Rectal smooth muscle tissue (tissue), 1 donor: ENCODE measurements around the gene MEX3D.

Experiments used
- H3K27ac ChIP-seq: one replicate; pipeline ENCODE4 v1.7.0; 2013; ENCODE audit warnings: low read depth, low read length, inconsistent platforms
- H3K27me3 ChIP-seq: one replicate; pipeline ENCODE4 v1.7.0; 2013; ENCODE audit warnings: low read length; ENCODE audit not compliant: control insufficient read depth, insufficient read depth
- H3K36me3 ChIP-seq: one replicate; pipeline ENCODE4 v1.7.0; 2013; ENCODE audit warnings: low read length; ENCODE audit not compliant: control insufficient read depth, insufficient read depth
- H3K4me1 ChIP-seq: one replicate; pipeline ENCODE4 v1.7.0; 2013; ENCODE audit warnings: low read length; ENCODE audit not compliant: control insufficient read depth, insufficient read depth
- H3K4me3 ChIP-seq: one replicate; pipeline ENCODE4 v1.7.0; 2013; ENCODE audit warnings: low read length
- H3K9ac ChIP-seq: one replicate; pipeline ENCODE4 v1.7.0; 2013; ENCODE audit warnings: low read length

MEX3D gene

DNA sequence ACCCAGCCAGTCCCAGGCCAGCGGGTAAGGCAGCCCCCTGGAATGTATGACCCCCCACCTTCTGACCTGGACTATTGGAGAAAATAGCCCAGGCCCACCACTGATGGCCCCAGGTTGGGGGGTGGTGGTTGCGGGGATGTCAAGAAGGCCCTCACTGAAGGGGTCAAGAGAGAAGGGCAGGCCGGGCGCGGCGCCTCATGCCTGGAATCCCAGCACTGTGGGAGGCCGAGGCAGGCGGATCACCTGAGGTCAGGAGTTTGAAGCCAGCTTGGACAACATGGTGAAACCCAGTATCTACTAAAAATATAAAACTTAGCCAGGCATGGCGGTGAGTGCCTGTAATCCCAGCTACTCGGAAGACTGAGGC is 53.8 kb downstream of the MEX3D start:
- Histone ChIP-seq H3K27ac (no peak overlapping the region), H3K27me3 (peaks cover 4% of the 10 kb centered on the region), H3K4me3 (no peak overlapping the region), H3K4me1 (no peaks in the 10 kb centered on the region), H3K36me3 (no peaks in the 10 kb centered on the region), H3K9ac (no peak overlapping the region)

DNA sequence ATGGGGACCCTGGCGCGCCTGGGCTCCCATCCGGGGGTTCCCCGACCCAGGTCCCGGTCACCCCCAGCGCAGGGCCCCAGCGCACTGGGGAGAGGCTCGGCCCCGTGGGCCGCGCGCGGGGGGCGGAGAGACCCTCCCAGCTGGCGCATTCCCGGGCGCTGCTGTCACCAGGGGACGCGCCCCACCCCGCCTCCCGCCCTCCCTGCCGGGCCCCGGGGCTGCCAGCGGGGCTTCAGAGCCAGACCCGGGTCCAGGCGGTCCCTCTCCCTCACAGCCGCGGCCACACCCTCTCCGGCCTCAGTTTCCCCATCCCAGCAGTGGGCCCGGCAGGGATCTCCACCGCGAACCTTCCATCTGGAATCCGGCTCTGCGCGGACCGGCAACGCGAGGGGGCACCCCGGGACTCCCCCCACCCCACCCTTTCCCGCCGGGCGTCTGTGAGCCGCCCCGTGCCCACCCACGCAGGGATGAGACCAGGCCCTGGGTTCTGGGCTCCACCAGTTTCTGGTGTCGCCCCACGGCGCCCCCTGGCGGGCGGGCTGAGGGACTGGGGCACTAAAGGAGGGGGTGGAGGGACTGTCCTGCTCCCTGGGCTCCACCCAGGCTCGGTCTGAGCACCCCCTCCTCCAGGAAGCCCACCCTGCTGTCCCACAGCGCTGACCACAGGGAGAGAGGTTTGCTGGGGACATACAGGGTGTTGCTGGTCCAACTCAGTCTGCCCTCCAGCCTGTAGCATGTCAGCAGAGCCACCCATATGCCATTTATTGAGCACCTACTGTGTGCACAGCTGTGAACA is 54.4 kb downstream of the MEX3D start:
- Histone ChIP-seq H3K27me3 (peaks cover 4% of the 10 kb centered on the region), H3K36me3 (no peaks in the 10 kb centered on the region), H3K4me1 (no peaks in the 10 kb centered on the region), H3K27ac (peak overlapping the region; percentile 78), H3K4me3 (no peak overlapping the region), H3K9ac (no peak overlapping the region)

DNA sequence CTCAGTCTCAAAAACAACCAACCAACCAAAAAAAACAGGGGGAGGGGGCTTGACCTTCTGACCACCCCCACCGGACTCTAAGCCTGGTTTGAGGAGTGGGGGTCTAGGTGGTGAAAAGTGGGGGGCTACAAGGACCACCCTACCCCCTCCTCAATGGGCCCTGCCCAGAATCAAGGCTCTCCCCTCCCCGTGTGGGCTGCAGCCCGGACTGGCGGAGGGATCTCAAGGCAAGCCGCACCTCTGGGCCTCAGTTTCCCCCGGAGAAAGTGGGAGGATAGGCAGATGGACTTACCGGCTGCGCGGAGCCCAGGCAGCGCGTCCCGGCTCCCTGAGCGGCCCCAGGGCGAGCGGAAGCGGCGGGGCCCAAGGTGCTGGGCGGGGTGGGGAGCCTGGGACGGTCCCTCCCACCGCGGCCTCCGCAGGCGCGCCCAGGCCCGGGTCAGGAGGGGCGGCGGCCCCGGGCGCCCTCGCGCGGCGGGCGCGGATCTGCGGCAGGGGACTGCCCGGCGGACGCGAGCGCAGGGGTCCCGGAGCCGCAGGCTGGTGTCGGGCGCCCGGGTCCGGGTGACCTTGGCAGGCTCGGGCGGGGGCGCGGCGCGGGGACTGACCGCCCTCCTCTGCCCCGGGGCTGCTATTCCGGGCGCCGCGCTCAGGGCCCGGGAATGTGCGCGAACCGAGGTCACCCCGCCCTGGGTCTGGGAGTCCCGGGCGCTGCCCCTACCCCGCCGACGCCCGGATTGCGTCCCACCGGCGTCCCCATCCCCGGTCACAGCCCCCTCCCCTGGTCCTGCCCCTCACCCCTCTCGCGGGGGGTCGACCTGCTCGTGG is 55.2 kb downstream of the MEX3D start, which contains the start of gene ADAMTSL5:
Gene ADAMTSL5, minus strand, starts transcription at position 349 of the 828 bp plus-strand sequence. CDS start 2,076 bp downstream, outside the sequence.
- Histone ChIP-seq H3K27me3 (peaks cover 4% of the 10 kb centered on the region), H3K27ac (peak within 1 kb of the TSS; percentile 78), H3K4me3 (peak within 1 kb of the TSS; percentile 59), H3K36me3 (no peaks in the 10 kb centered on the region), H3K4me1 (no peaks in the 10 kb centered on the region), H3K9ac (no peak within 1 kb of the TSS)

DNA sequence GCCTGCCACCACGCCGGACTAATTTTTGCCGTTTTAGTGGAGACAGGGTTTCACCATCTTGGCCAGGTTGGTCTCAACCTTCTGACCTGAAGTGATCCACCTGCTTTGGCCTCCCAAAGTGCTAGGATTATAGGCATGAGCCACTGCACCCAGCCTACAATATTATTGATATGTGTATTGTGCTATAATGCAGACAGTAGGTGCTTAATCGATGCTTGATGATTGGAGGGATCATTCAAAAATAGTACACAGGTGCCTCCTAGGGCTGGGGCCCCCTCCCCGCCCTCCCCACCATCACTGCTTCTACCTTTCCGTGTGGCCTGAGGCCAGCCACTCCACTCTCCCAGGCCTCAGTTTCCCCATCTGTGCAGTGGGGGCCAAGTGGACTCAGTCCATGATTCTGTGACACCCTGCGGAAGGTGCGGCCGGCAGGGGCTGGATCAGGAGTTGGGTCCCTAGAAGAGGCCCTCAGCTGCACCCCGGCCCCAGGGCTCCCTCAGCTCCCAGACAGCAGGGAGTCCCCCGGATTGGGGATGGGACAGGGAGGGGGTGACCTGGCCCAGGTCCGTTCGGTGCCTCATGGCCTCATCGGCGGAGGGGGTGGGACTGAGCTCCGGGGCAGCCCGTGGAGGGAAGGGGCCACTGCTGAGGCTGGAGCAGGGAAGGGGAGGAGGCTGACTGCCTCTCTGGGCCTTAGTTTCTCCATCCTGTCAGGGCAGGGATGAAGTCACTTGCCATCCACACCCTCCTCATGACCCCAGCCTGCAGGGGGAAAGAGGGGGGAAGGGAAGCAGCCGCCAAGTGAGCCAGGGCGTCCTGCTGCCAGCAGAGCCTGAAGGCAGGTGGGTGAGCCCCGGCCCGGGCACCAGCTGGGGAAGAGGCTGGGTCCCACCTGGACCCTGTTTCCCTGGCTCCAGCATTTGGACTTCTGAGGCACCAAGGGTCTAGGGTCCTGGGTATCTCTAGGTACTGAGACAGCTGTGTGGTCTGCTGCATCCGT is 56.5 kb downstream of the MEX3D start:
- Histone ChIP-seq H3K4me3 (no peak overlapping the region), H3K4me1 (no peaks in the 10 kb centered on the region), H3K9ac (no peak overlapping the region), H3K36me3 (no peaks in the 10 kb centered on the region), H3K27me3 (peaks cover 4% of the 10 kb centered on the region), H3K27ac (no peak overlapping the region)

DNA sequence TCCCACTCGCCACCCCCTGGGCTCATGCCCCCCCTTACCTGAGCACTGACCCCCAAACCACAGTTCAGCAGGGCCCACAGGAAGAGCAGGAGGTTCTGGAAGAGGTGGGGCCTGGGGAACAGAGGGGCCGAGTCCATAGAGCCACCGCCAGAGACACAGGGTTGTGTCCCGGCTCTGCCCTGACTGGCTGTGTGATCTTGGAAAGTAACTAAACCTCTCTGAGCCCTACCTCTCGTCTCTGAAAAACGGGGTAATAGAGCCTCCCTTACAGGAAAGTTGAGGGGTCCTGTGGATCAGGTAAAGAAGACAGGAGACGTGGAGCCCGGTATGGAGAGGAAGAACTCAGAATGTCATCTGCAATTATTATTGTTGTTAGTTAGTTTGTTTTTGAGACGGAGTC is 57.3 kb downstream of the MEX3D start:
- H3K4me1 ChIP-seq, result no peaks in the 10 kb centered on the region

DNA sequence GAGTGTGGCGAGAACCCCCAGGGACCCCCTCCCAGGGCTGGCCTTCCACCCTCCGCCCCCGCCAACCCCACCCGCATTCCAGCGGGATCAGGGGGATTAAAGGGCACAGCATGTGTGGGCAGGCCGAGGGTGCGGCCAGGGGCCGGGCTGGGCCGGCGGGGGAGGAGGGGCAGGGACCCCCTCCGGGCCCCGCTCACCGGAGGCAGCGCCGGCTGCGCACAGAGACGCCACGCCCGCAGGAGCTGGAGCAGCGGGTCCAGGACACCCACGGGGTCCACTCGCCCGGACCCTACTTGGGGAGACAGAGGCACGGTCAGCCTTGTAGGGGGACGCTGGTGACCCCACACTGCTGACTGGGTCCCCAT is 57.7 kb downstream of the MEX3D start:
- Histone ChIP-seq H3K4me3 (no peak overlapping the region), H3K9ac (no peak overlapping the region), H3K27ac (no peak overlapping the region), H3K27me3 (peaks cover 4% of the 10 kb centered on the region), H3K36me3 (no peaks in the 10 kb centered on the region), H3K4me1 (no peaks in the 10 kb centered on the region)

More for the DNA sequence above, 57.3 kb downstream of the MEX3D start:
- Histone ChIP-seq H3K27me3 (peaks cover 4% of the 10 kb centered on the region), H3K36me3 (no peaks in the 10 kb centered on the region), H3K27ac (no peak overlapping the region), H3K9ac (no peak overlapping the region), H3K4me3 (no peak overlapping the region)

DNA sequence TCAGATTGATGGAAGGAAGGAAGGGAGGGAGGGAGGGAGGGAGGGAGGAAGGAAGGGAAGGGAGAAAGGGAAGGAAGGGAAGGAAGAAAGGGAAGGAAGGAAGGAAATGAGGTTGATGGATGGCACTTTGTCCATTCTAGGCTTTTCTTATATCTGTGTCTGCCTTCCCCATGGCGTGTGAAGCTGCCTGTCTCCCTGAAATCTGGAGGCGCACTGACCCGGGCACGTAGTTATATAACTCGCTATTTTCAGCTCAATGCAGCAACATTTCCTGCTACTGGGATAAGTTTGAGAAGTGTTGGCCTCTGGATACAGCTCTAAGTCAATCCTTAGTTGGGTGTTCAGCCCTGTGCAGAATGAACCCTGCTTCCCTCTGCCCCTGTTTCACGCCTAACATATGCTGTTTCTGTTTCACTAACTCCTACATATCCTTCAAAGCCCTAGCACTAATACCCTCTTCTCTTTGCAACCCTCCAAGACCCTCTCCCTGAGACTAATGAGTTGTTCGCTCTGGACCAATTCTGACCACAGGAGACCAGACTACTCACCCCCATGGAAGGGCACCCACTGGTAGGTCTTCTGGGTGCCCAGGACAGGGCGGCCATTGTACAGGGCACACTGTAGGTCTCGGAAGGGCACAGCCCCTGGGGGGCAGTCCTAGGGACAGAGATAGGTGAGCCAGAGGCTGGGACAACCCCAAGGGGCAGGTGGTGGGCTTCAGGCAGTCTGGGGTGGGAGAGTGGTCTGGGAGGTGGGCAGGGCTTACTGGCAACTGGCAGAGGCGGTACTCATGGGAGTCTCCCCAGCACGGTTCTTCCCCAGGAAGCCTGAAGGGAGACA is 58.3 kb downstream of the MEX3D start:
- no peaks in the 10 kb centered on the region for H3K4me1 ChIP-seq
- H3K27me3 ChIP-seq, result peaks cover 4% of the 10 kb centered on the region
- no peaks in the 10 kb centered on the region for H3K36me3 ChIP-seq
- no peak overlapping the region for H3K9ac ChIP-seq
- H3K27ac ChIP-seq, result no peak overlapping the region
- H3K4me3 ChIP-seq, result no peak overlapping the region

DNA sequence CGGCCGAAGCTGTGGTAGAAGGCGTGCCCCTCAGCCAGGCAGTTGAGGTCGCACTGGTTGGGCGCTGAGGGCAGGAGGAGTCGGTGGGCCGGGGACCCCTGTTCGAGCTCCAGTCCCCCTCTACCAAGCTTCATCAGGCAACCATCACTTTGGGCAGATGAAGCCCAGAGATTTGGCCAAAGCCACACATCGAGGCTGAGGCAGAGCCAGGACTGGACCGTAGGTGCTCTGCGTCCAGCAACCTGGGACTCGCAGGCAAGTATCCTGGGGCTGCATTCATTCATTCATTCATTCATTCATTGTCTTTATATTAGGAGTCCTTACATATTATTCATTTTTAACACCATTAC is 59.6 kb downstream of the MEX3D start:
- no peaks in the 10 kb centered on the region for H3K36me3 ChIP-seq
- H3K27ac ChIP-seq, result no peak overlapping the region
- H3K4me3 ChIP-seq, result no peak overlapping the region
- H3K27me3 ChIP-seq, result peaks cover 13% of the 10 kb centered on the region
- H3K4me1 ChIP-seq, result no peaks in the 10 kb centered on the region
- no peak overlapping the region for H3K9ac ChIP-seq

DNA sequence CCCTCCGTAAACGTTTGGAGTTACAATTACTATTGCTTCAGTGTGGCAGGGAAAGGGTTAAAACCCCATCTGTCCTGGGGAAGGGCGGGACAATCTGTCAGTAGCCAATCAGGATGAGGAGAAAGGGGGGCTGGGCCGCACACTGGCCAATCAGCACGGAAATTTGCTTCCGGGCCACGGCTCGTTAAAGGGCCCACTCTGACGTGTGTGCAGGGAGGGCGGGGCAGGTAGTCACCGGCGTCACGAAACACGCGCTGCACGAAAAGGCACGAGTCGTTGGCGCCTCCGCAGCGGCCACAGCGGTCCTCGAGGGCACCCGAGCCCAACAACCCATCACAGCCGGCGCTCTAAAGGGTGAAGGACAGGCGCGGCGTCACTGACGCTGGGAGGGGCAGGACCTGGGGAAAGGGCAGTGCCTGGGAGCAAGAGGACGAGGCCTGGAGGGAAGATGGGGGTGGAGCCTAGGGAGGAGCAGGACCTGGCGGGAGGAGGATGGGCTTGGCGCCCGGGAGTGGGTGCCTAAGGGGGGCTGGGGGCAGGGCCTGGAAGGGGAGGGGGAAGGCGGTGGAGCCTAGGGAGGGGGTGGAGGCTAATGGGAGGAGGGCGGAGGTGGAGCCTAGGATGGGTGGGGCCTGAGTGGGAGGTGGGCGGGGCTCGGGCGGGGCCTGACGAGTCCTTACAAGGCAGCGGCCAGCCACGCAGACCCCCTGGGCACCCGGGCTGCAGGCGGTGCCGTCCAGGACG is 60.2 kb downstream of the MEX3D start:
- no peaks in the 10 kb centered on the region for H3K36me3 ChIP-seq
- H3K4me1 ChIP-seq, result no peaks in the 10 kb centered on the region
- H3K9ac ChIP-seq, result no peak overlapping the region
- H3K27ac ChIP-seq, result peak overlapping the region; percentile 84
- peaks cover 18% of the 10 kb centered on the region for H3K27me3 ChIP-seq
- peak overlapping the region; percentile 75 for H3K4me3 ChIP-seq

DNA sequence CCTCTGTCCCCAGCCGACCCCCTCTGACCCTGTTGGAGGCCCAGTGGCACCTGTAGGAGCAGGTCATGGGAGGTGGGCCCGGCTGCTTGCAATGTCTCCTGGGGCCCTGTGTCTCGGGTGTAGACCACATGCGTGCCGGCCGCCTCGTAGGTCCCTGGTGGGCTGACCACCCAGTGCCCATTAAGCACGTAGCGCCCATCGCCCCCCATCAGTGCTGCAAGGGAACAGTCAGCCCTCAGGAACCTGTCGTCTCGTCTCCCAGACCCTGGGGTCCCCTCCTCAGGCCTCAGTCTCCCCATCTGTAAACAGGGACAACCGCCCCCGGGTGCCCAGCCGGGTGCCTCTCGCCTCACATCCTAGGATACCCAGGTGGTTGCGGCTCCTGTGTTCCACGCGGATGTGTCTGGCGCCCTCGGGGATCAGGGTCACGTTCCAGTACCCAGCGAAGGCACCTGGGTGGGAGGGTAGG is 60.9 kb downstream of the MEX3D start:
- Histone ChIP-seq H3K27me3 (peaks cover 18% of the 10 kb centered on the region), H3K4me1 (no peaks in the 10 kb centered on the region), H3K9ac (no peak overlapping the region), H3K27ac (peak overlapping the region; percentile 84), H3K4me3 (peak overlapping the region; percentile 55), H3K36me3 (no peaks in the 10 kb centered on the region)
